ENCODE measurements around the gene DLX6. TPM values are rescaled to one million over a fixed set of nuclear protein-coding genes. Genes with fewer than 3 reads are reported as not detected.

The DLX6 gene
- not detected in 2 replicates for total RNA-seq

GRCh38 chr7:97005183-97006054 is at the start of gene DLX6:
Gene DLX6 (plus strand): TSS chr7:97005553. CDS start chr7:97005978, 425 bp downstream.
- Histone ChIP-seq H3K4me3 (ENCODE audit: low read depth, low read length) (no peak within 1 kb of the TSS), H3K27me3 (ENCODE audit: control insufficient read depth, insufficient read depth, low read length) (peaks cover 69% of the 10 kb centered on the region), H3K36me3 (ENCODE audit: control insufficient read depth, insufficient read depth, low read length) (no peaks in the 10 kb centered on the region)
- TF ChIP-seq, protein P1, sequence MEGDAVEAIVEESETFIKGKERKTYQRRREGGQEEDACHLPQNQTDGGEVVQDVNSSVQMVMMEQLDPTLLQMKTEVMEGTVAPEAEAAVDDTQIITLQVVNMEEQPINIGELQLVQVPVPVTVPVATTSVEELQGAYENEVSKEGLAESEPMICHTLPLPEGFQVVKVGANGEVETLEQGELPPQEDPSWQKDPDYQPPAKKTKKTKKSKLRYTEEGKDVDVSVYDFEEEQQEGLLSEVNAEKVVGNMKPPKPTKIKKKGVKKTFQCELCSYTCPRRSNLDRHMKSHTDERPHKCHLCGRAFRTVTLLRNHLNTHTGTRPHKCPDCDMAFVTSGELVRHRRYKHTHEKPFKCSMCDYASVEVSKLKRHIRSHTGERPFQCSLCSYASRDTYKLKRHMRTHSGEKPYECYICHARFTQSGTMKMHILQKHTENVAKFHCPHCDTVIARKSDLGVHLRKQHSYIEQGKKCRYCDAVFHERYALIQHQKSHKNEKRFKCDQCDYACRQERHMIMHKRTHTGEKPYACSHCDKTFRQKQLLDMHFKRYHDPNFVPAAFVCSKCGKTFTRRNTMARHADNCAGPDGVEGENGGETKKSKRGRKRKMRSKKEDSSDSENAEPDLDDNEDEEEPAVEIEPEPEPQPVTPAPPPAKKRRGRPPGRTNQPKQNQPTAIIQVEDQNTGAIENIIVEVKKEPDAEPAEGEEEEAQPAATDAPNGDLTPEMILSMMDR (IDR thresholded peaks at IDR 0.05; ENCODE audit: insufficient read depth, low read length, severe bottlenecking): no peak
- no peak for FAIRE-seq
- DNase-seq (ENCODE audit: low read depth): no peak

- Histone ChIP-seq H3K27me3 (ENCODE audit: control insufficient read depth, insufficient read depth, low read length) (peaks cover 4% of the 10 kb centered on the region), H3K36me3 (ENCODE audit: control insufficient read depth, insufficient read depth, low read length) (no peaks in the 10 kb centered on the region), H3K4me3 (ENCODE audit: low read depth, low read length) (no peak overlapping the region)
- FAIRE-seq: no peak
- TF ChIP-seq, protein P1 (IDR thresholded peaks at IDR 0.05; ENCODE audit: insufficient read depth, low read length, severe bottlenecking): no peak
- no peak for DNase-seq (ENCODE audit: low read depth)
Measured at GRCh38 chr7:96959135-96959534, 46.2 kb upstream of the DLX6 start.

DNA sequence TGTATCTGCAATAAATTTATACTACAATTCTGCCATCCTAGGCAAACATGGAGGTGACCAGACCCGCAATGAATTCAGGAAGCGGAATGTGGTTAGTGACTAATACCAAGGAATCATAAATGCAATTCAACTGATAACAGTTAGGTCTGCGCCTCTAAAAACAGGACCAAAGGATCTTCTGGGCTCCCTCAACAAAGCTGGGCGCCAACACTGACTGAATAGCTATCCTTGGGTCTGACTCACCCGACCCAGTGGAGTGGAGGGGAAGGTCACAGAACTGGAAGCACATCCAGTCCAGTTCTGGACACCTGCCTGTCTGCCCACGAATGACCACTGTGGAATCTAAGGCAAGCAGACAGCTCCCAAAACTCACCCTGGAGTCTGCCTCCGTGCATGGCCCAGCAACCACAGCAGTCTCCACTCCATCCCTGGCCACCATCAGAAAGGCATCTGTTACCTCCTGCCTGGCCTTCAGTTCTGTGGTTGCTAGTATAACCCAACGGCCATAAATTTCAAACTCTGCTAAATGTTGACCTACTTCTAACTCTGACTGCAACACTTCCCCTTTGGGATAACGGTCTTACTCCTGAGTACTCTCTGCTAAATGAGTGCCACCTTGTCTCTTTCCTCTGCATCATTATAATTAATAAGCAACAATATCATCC is 43.0 kb upstream of the DLX6 start:
- TF ChIP-seq, protein P1 (IDR thresholded peaks at IDR 0.05; ENCODE audit: insufficient read depth, low read length, severe bottlenecking): no peak
- Histone ChIP-seq H3K36me3 (ENCODE audit: control insufficient read depth, insufficient read depth, low read length) (no peaks in the 10 kb centered on the region), H3K4me3 (ENCODE audit: low read depth, low read length) (no peak overlapping the region), H3K27me3 (ENCODE audit: control insufficient read depth, insufficient read depth, low read length) (peaks cover 4% of the 10 kb centered on the region)
- no peak for FAIRE-seq
- DNase-seq (ENCODE audit: low read depth): peak; percentile 12

- TF ChIP-seq, protein P1 (IDR thresholded peaks at IDR 0.05; ENCODE audit: insufficient read depth, low read length, severe bottlenecking): no peak
- no peak for DNase-seq (ENCODE audit: low read depth)
- Histone ChIP-seq H3K4me3 (ENCODE audit: low read depth, low read length) (no peak overlapping the region), H3K27me3 (ENCODE audit: control insufficient read depth, insufficient read depth, low read length) (peaks cover 2% of the 10 kb centered on the region), H3K36me3 (ENCODE audit: control insufficient read depth, insufficient read depth, low read length) (no peaks in the 10 kb centered on the region)
- no peak for FAIRE-seq
Measured at GRCh38 chr7:96968981-96969380, 36.4 kb upstream of the DLX6 start.

DNA sequence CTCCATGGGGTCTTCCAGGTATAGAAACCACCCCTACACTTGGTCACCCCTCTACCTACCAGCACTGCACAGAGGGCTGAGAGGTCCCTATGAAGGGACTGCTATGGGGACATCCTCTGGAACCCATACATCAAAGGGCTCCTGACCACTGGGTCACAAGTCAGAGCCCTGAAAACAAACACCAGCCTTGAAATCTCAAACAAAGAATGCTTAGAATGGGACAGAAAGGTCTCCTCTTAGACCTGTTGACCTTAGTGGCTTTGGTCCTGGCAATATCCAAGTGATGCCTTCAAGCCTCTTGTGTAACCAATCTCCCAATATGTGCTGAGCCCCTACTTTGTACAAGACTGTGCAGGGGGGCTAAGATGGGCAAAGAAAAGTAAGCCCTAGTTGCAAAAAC is 34.6 kb upstream of the DLX6 start:
- no peaks in the 10 kb centered on the region for H3K36me3 ChIP-seq (ENCODE audit: control insufficient read depth, insufficient read depth, low read length)
- TF ChIP-seq, protein P1 (IDR thresholded peaks at IDR 0.05; ENCODE audit: insufficient read depth, low read length, severe bottlenecking): no peak
- H3K4me3 ChIP-seq (ENCODE audit: low read depth, low read length): no peak overlapping the region
- FAIRE-seq (no peak), DNase-seq (ENCODE audit: low read depth) (no peak)
- peaks cover 2% of the 10 kb centered on the region for H3K27me3 ChIP-seq (ENCODE audit: control insufficient read depth, insufficient read depth, low read length)
